Fibroblast of lung (primary cell): ENCODE results near the gene CALHM5.

Experiments
- EZH2 ChIP-seq: IDR thresholded peaks from 2 replicates; pipeline ENCODE4 v1.5.1; 2012; ENCODE audit warnings: low read length, control low read depth, mild to moderate bottlenecking; ENCODE audit errors: missing control alignments
- TF ChIP-seq, protein P1 (sequence below), 2 donors: IDR thresholded peaks in 1 of 2; conservative IDR thresholded peaks in 1 of 2; 1 replicate in 1 of 2; 2 replicates in 1 of 2; pipeline ENCODE4 v1.5.1; 2011 to 2012; ENCODE audit warnings: low read length in 2 of 2, control low read depth in 1 of 2, inconsistent platforms in 1 of 2, low read depth in 1 of 2, mild to moderate bottlenecking in 1 of 2

DNA sequence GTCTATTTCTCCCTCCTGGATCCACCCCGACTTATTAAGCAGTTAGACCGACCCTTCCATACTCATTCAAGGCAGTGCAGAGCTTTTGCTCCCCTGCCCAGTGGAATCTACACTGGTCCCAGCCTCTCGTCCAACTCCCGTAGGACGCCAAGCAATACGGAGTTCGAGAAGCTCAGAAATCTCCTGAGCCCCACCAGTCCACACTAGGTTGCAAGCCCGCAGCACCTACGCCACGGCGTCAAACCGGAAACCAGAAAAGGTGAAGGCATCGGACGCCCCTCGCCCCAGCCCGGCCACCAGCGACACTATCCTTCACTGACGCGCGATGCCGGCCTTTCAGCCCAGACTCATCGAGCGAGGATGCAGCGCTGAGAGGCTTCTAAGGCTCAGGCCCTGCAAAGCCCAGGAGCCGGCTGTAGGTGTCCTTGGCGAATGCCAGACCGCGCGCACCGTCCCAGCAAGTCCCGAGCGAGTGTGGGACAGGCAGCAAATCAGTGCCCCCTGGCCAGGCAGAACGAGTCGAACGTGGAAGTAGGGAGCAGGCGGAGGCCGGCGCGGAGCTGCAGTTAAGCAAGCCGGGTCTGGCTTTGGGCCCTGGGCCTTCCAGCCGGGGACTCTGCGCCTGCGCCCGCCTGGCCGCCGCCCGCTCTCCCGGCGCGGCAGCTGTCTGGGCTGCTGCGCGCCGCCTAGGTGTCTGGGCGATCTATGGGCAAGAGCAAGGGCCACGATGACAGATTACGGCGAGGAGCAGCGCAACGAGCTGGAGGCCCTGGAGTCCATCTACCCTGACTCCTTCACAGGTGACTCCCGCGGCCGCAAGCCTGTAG lies 59.6 kb downstream of the CALHM5 start, which contains the start of gene RWDD1:
- TF ChIP-seq, protein P1, sequence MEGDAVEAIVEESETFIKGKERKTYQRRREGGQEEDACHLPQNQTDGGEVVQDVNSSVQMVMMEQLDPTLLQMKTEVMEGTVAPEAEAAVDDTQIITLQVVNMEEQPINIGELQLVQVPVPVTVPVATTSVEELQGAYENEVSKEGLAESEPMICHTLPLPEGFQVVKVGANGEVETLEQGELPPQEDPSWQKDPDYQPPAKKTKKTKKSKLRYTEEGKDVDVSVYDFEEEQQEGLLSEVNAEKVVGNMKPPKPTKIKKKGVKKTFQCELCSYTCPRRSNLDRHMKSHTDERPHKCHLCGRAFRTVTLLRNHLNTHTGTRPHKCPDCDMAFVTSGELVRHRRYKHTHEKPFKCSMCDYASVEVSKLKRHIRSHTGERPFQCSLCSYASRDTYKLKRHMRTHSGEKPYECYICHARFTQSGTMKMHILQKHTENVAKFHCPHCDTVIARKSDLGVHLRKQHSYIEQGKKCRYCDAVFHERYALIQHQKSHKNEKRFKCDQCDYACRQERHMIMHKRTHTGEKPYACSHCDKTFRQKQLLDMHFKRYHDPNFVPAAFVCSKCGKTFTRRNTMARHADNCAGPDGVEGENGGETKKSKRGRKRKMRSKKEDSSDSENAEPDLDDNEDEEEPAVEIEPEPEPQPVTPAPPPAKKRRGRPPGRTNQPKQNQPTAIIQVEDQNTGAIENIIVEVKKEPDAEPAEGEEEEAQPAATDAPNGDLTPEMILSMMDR (conservative IDR thresholded peaks at IDR 0.05 in 1 of 2, IDR thresholded peaks at IDR 0.05 in 1 of 2; ENCODE audit: low read depth in 1 of 2, low read length in 2 of 2) = no peak
- TF ChIP-seq EZH2 = no peak
